Hypothalamus (tissue), 51 donors: ENCODE measurements around the gene NTSR2.
"Not testable (repeated sequence)": the region's sequence is repeated elsewhere in the genome, so short reads cannot be mapped to it uniquely, and the experiment has no call there.

Experiments used
- DNase-seq, 51 donors: peaks; one replicate each; lab custom pipeline; 2025; lab: John Stamatoyannopoulos, UW

Gene NTSR2

DNA sequence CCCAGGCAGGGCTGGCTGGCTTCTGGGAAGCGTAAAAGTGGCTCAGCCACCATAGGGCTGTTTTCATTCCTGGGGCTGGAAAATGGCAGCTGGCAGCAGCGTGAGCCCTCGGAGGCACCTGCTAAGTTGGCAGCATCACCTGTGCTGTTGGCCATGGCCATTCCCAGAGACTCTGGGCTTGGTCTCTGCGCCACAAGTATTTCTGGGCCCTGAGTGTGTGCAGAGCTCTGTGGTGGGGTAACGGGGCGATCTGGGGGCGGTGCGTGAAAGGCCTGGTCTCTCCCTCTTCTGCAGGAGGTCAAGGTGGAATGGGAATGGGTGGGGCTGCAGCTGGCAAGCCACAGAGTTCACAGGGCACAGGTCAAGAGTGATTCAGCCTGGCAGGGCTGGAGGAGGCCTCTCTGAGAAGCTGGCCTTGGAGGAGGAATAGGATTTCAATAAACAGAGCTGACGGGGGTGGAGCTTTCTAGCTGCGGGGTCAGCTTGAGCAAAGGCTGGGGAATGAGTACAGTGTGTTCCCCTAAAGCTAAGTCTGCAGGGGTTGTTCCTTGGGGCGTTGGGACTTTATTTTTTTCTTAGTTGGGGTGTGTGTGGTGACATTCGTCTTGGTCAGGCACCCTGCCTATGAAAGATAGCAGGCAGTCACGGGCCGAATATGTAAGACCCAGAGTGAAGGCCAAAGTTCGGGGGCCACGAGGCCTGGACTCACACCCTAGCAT lies 10.3 kb upstream of the NTSR2 start:
- DNase-seq, result peak in 2 of 51 donors; percentile 25 to 54

DNA sequence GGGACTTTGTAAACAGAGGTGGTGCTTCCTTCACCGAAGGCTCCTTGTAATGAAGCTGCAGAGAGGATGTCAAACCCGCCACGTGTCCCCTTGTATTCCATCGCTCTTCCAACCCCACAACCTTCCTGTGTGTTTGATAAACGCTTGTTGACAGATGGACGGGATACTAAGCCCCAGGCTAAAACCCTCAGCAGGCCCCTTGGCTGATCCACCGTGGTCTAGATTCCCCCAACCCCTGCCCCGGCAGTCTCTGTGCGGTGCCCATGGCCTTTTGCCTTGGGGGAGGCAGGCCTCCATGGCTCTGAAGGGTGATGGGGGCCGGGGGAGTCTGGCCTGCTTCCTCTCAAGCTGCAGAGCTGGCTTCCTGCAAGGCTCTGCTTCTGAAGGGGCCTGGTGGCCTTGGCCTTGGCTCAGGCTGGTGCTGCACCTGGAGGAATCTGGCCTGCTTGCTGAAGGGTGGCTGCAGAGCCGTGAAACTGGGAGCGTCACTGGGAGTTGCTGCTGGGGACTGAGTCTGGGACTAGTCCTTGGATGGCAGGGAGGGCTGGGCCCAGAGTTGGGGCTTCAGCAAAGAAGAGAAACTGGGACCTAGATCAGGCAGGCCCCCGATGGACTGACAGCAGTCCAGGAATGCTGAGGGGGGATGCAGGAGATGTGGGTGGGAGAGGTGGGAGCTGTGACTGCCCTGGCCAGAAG lies 9.6 kb upstream of the NTSR2 start:
- peak in 5 of 51 donors; percentile 12 to 54 (median 35) for DNase-seq

DNA sequence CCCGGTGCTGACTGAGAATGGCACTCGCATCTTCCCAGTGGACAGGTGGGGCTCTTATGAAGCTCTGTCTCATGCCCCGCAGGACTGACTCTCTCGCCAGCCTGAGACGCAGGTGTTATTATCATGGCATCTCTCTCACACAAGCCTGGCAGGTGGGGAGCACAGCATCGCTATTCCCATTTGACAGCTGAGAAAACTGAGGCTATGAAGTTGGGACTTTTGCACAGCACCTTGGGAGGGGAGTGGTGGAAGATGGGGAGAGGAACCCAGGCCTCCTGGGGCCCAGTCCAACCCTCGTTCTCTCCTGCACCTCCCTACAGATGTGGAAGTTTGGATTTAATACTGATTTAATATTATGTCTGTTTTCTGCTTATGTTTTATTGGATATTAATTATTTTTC lies 9.0 kb upstream of the NTSR2 start:
- DNase-seq, result no peak

- no peak for DNase-seq
Observed at GRCh38 chr2:11678306-11678960, 8.4 kb upstream of the NTSR2 start.

- peak in 27 of 51 donors; percentile 19 to 78 (median 49) for DNase-seq
Observed at GRCh38 chr2:11677136-11678055, 7.4 kb upstream of the NTSR2 start.

GRCh38 chr2:11676640-11677039 lies 6.6 kb upstream of the NTSR2 start:
- no peak for DNase-seq

- no peak for DNase-seq
Observed at GRCh38 chr2:11675423-11676112, 5.6 kb upstream of the NTSR2 start.

DNA sequence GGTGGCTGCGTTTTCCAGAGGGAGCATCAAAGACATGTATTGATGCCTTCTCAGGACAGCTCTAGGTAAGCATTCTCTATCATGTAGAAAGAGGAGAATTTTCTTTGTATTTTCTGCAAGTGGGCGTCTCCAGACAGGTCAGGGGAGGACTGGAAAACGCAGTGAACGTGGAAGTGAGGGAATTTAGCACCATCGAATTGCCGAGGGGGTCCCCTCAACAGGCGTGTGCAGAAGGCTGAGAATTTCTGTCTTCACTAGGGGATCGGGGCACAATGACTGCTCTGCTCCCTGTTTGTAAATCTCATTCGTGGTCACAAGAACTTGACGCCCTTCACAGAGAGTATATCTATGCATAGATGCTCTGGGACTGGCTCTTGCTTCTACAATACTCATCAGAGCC lies 5.0 kb upstream of the NTSR2 start:
- DNase-seq, result no peak

DNA sequence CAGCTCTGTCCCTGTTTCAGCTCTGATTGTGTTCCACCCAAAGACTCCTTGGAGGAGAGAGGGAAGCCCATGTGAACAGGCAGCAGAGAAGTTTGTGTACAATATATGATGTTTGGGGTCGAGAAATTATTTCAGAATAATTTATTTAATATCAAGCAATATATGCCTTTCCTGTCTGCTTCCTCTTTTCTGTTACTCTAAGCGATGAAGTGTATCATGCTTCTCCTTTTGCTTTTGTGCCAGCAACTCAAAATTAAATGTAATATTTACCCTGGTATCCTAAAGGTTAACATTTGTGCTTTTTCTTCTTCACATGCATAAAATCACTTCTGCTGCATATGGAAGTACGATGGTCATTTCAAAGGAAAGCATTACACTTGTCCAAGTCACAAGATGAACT lies 2.4 kb upstream of the NTSR2 start:
- no peak for DNase-seq

- DNase-seq, result no peak
Observed at GRCh38 chr2:11667866-11668637, 1.9 kb downstream of the NTSR2 start.

- DNase-seq, result no peak
Observed at GRCh38 chr2:11667194-11667593, 2.8 kb downstream of the NTSR2 start.

- no peak for DNase-seq
Observed at GRCh38 chr2:11665510-11666362, 4.3 kb downstream of the NTSR2 start.

GRCh38 chr2:11665028-11665427 lies 5.0 kb downstream of the NTSR2 start:
- no peak for DNase-seq

DNA sequence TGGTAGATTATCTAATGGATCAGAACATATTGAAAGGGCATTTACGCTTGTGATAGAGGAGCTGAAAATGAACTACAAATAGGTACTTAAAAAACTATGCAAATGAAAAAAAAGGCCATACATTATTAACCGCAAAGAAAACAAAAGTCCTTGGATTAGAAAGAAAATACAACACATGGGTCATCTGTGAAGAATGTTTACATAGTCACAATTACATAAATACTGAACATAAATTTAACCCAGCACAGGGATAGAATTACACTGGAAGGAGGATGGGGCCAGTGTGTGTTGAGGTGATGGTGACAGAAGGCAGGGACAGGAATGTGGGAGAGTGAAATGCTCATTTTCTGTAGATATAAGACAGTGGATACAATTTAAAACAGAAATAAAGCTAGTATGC lies 6.6 kb downstream of the NTSR2 start:
- no peak for DNase-seq

- no peak for DNase-seq
Observed at GRCh38 chr2:11662882-11663281, 7.1 kb downstream of the NTSR2 start.

DNA sequence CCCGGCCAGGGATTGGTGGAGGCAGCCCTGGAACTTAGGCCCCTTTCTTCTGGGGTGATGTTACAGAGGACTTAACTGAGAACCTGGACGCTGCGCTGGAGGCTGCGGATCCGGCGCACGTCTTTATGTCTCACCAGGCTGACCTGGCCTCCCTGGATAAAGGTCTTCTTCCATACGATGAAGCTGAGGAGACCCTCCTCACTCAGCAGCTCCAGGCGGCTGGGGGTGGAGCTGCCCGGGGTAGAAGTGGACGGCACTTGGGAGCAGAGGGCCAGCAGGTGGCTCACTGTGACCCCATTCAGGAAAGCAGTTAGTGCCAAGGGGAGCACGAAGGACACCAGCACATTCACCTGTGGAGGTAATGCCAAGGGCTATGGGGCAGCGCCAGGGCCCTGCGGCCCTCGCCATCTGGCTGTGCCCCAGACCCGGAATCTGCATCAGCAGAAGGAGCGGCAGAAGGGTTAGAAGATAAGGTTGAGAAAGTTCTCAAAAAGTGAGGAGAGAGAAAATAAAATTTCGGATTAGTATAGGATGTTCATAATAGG lies 8.0 kb downstream of the NTSR2 start:
- no peak for DNase-seq

DNA sequence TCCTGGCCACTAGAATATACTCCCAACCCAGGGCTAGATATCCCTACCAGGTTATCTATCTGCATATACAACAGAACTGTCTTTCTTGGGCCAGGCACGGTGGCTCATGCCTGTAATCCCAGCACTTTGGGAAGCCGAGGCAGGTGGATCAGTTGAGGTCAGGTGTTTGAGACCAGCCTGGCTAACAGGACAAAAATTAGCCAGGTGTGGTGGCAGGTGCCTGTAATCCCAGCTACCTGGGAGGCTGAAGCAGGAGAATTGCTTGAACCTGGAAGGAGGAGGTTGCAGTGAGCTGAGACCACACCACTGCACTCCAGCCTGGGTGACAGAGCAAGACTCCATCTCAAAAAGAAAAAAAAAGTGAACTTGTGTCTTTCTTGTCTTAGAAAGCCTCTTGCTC lies 9.6 kb downstream of the NTSR2 start:
- not testable (repeated sequence) for DNase-seq

DNA sequence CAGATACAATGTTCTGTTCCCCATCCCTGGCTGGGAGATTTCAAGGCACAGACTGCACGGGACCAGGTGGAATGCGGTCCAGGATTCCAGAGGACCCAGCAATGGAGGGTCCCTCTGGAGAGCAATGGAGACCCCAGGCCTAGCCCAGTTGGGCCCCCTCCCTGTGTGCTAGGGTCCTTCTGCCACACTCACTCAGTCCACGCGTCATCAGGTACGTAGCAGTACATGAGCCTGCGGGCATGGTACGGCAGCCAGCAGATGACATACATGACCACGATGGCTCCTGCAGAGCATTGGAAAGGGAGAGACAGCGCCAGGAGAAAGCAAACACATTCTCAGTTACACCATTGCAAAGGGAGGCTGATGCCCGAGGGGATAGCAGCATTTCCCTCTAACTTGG lies 10.1 kb downstream of the NTSR2 start:
- DNase-seq, result no peak
